ENCODE measurements around the gene BHLHE40. TPM values are rescaled to one million over a fixed set of nuclear protein-coding genes. Genes with fewer than 3 reads are reported as not detected.

Gene BHLHE40
- total and polyA plus RNA-seq, 2 of the 4 experiments (the other 2 are of a cell fraction) = 22.8 to 31.8 TPM

DNA sequence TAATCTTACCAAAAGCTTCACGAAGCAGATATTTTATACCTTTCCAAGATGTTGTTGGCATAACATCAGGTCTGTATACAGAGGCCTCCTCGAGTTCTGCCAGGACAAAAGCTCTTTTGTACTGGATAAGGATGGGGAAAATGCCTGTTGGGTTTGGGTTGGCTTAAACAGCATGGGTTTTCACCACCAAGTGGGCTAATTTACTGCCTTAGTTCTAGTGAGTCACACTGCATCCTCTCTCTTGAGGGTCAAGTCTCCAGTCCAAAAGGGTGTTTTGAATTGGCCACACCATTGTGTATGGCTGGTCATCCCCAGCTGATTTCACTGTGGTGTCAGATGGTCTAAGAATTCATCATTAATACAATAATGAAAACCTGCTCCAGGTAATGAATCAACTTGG is 26.1 kb upstream of the BHLHE40 start:
- Histone ChIP-seq H4K20me1 (ENCODE audit: insufficient read depth, low read length) (no peaks in the 10 kb centered on the region), H2BK20ac (ENCODE audit: low read depth, low read length) (no peak overlapping the region), H2BK120ac (ENCODE audit: low read depth, low read length) (no peak overlapping the region), H3K27ac (ENCODE audit: insufficient read depth, low read length) (no peak overlapping the region), H2AK9ac (replicated peaks; ENCODE audit: low read depth, low read length, poor library complexity) (no peak overlapping the region), H4K8ac (ENCODE audit: low read depth in 2 of 2, low read length in 2 of 2) (no peak overlapping the region), H2BK15ac (ENCODE audit: low read depth, low read length) (no peak overlapping the region), H3K18ac (ENCODE audit: low read depth, low read length) (no peak overlapping the region), H4K91ac (ENCODE audit: insufficient read depth, low read depth, low read length) (no peak overlapping the region), H3K9ac (ENCODE audit: low read depth, low read length) (no peak overlapping the region), H3K79me1 (ENCODE audit: low read depth in 1 of 2, low read length in 2 of 2) (no peaks in the 10 kb centered on the region), H3K4ac (ENCODE audit: low read depth, low read length) (no peak overlapping the region), H2AK5ac (ENCODE audit: low read depth, low read length) (no peak overlapping the region), H3K4me2 (ENCODE audit: low read depth, low read length) (no peak overlapping the region), H3K27me3 (ENCODE audit: control insufficient read depth, insufficient read depth, low read length) (peaks cover 4% of the 10 kb centered on the region; the same call in 1 of the 2 replicates), H4K5ac (ENCODE audit: low read depth, low read length) (no peak overlapping the region), H3K9me3 (ENCODE audit: control insufficient read depth, insufficient read depth, low read length) (no peaks in the 10 kb centered on the region), H3K4me1 (ENCODE audit: control insufficient read depth, insufficient read depth, low read length) (no peaks in the 10 kb centered on the region), H3K14ac (replicated peaks; ENCODE audit: low read depth, low read length) (no peak overlapping the region), H3K9me1 (ENCODE audit: insufficient read depth, low read length) (no peaks in the 10 kb centered on the region), H2BK5ac (ENCODE audit: low read depth, low read length, poor library complexity, severe bottlenecking) (no peak overlapping the region), H3K4me3 (ENCODE audit: insufficient read depth, low read depth, low read length) (no peak overlapping the region), H3K36me3 (ENCODE audit: control insufficient read depth, insufficient read depth, low read length) (no peaks in the 10 kb centered on the region), H2AFZ (replicated peaks; ENCODE audit: low read length, poor library complexity) (no peak overlapping the region), H3K23ac (ENCODE audit: low read depth, low read length) (no peak overlapping the region), H3K56ac (ENCODE audit: extremely low read depth, insufficient read depth, low read length) (no peak overlapping the region)
- WGBS, 2 experiments (ENCODE audit: extremely low coverage in 2 of 2, insufficient read length in 1 of 2) = no CpG with 5 or more reads among the region's 2 CpGs
- ChIA-PET POLR2A (ENCODE audit: unreplicated experiment) (no interaction called here), CTCF (interaction anchor here (0.6 kb wide), 1 partner anchor 35 kb away, joined by 3 read pairs; no protein-coding TSS in a partner anchor)
- intact Hi-C loops (cut with micrococcal nuclease) = no loop called here
- in situ Hi-C loops (cut with MboI; ENCODE audit: low sequenced_read_pairs) = loop anchor here (10.0 kb wide), 1 partner anchor 48 kb away; no protein-coding TSS in a partner anchor
- TF ChIP-seq MAFK (IDR thresholded peaks at IDR 0.05; ENCODE audit: low read depth, low read length) = no peak
- no peak for TF ChIP-seq BHLHE40 (IDR thresholded peaks at IDR 0.05; ENCODE audit: low read depth, low read length)
- TF ChIP-seq MXI1 (IDR thresholded peaks at IDR 0.05; ENCODE audit: borderline replicate concordance, low read depth, low read length) = no peak
- TF ChIP-seq CEBPB (IDR thresholded peaks at IDR 0.05; ENCODE audit: low read depth, low read length) = no peak
- no peak for TF ChIP-seq CHD1 (IDR thresholded peaks at IDR 0.05; ENCODE audit: low read depth, low read length)
- TF ChIP-seq NFE2L2 (IDR thresholded peaks at IDR 0.05; ENCODE audit: low read depth, low read length) = no peak
- no peak for TF ChIP-seq POLR2A (IDR thresholded peaks at IDR 0.05; ENCODE audit: low read depth, low read length)
- no peak for TF ChIP-seq MAZ (IDR thresholded peaks at IDR 0.05; ENCODE audit: borderline replicate concordance, low read depth, low read length)
- no peak for TF ChIP-seq USF2 (IDR thresholded peaks at IDR 0.05; ENCODE audit: low read depth, low read length)
- TF ChIP-seq RCOR1 (IDR thresholded peaks at IDR 0.05; ENCODE audit: insufficient replicate concordance, low read length) = no peak
- no peak for TF ChIP-seq SMC3 (IDR thresholded peaks at IDR 0.05; ENCODE audit: low read depth, low read length)
- TF ChIP-seq RFX5 (IDR thresholded peaks at IDR 0.05; ENCODE audit: low read depth, low read length) = no peak
- TF ChIP-seq, protein P1, sequence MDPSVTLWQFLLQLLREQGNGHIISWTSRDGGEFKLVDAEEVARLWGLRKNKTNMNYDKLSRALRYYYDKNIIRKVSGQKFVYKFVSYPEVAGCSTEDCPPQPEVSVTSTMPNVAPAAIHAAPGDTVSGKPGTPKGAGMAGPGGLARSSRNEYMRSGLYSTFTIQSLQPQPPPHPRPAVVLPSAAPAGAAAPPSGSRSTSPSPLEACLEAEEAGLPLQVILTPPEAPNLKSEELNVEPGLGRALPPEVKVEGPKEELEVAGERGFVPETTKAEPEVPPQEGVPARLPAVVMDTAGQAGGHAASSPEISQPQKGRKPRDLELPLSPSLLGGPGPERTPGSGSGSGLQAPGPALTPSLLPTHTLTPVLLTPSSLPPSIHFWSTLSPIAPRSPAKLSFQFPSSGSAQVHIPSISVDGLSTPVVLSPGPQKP (IDR thresholded peaks at IDR 0.05; ENCODE audit: borderline replicate concordance, low read depth, low read length) = no peak
- no peak for TF ChIP-seq CTCF (conservative IDR thresholded peaks at IDR 0.05; ENCODE audit: low read depth, low read length)
- TF ChIP-seq RAD21 (IDR thresholded peaks at IDR 0.05; ENCODE audit: low read length) = no peak
- TF ChIP-seq FOS (IDR thresholded peaks at IDR 0.05; ENCODE audit: low read depth, low read length) = no peak
- BruUV-seq (replicated peaks) = no TSS peak
- no peak for ATAC-seq (ENCODE audit: low read depth)
- DNase-seq = no peak
- dilution Hi-C loops (cut with HindIII; ENCODE audit: low sequenced_read_pairs, unreplicated experiment) = no loop called here

Data from IMR-90 (cell line).